Heart right ventricle (tissue), 16 donors: ENCODE data around the gene LGALS12. TPM values are rescaled to one million over a fixed set of nuclear protein-coding genes. Genes with fewer than 3 reads are reported as not detected.
A peak's percentile ranks its signal among the peaks of the same experiment; 100 is the strongest.

Experiments used
- ATAC-seq, 8 donors: fragments of 200-7000 bp; cut with Tn5 transposase; one replicate each; pipeline ENCODE4 v1.9.1; 2020; ENCODE audit warnings: mild to moderate bottlenecking in 8 of 8, moderate library complexity in 8 of 8, moderate number of reproducible peaks in 1 of 8
- DNase-seq, 2 donors: peaks; one replicate each; pipeline ENCODE4 v3.0.0-alpha.2; 2020
- H3K27ac ChIP-seq, 10 donors: fragments of 200-600 bp; sonication (generic) in 2 of 10; one replicate each; pipeline versions ENCODE4 v1.5.0 to v1.8.0; 2020 to 2022; ENCODE audit warnings: mild to moderate bottlenecking in 3 of 10
- H3K27me3 ChIP-seq, 7 donors: fragments of 200-600 bp; one replicate each; pipeline ENCODE4 v1.8.0; 2021 to 2022; ENCODE audit warnings: mild to moderate bottlenecking in 2 of 7
- H3K36me3 ChIP-seq, 9 donors: fragments of 200-600 bp; sonication (generic) in 1 of 9; one replicate each; pipeline versions ENCODE4 v1.5.0 to v1.8.0; 2020 to 2022; ENCODE audit warnings: mild to moderate bottlenecking in 2 of 9
- H3K4me1 ChIP-seq, 9 donors: fragments of 200-600 bp; sonication (generic) in 1 of 9; one replicate each; pipeline versions ENCODE4 v1.5.0 to v1.8.0; 2020 to 2022; ENCODE audit warnings: mild to moderate bottlenecking in 4 of 9
- H3K4me3 ChIP-seq, 10 donors: fragments of 200-600 bp; sonication (generic) in 2 of 10; one replicate each; pipeline versions ENCODE4 v1.5.0 to v1.8.0; 2020 to 2022; ENCODE audit warnings: mild to moderate bottlenecking in 7 of 10, moderate library complexity in 2 of 10
- H3K9me3 ChIP-seq, 11 donors: fragments of 200-600 bp in 10 of 11; sonication (generic) in 2 of 11; one replicate each; pipeline versions ENCODE4 v1.5.0 to v1.8.0; 2013 to 2022; ENCODE audit warnings: mild to moderate bottlenecking in 2 of 11, control low read depth in 1 of 11, moderate library complexity in 1 of 11
- CTCF ChIP-seq, 9 donors: fragments of 200-600 bp; sonication (generic) in 2 of 9; IDR thresholded peaks; one replicate each; pipeline versions ENCODE4 v1.5.0 to v1.8.0; 2021 to 2022; ENCODE audit warnings: antibody characterized with exemption in 9 of 9, mild to moderate bottlenecking in 5 of 9, moderate library complexity in 1 of 9
- WGBS, 2 donors: extraction: QIAGEN DNeasy Blood & Tissue Kit; methylation state at CpG; one replicate each; pipeline ENCODE4 v1.1.7; 2013; ENCODE audit warnings: inconsistent platforms in 1 of 2; 5-methylcytosine and 5-hydroxymethylcytosine counted together
- intact Hi-C, 10 donors: fragments of 100-400 bp; cut with DNase I; formaldehyde crosslinking; loops; one replicate each; pipeline versions ENCODE4 v1.11.1 to v1.14.2; 2022
- polyA plus RNA-seq, 2 donors: library from polyadenylated mRNA; stranded (reverse); fragments of 200-250 nt; gene quantifications; one replicate each; pipeline ENCODE4 v1.2.3, GENCODE V29; 2013
- total RNA-seq, 10 donors: library from RNA; stranded (reverse); fragmentation: NEBNext Ultra II Directional in 3 of 10; extraction: Animal tissue kit (Norgen Biotek cat#: 25700) in 3 of 10; gene quantifications; one replicate each; pipeline versions ENCODE4 v1.2.1 to v1.2.4, GENCODE V29; 2021 to 2023
- donor health status: Arrhythmogenic right ventricular cardiomyopathy.
- donor health status: ischemic (EF 13 %, LVEDD 7.1; RV severe dilation, severe dysfunction).
- donor health status: healthy with polysubstance abuse.
- donor health status: DM: no; HTN: yes; CAD: no.
- donor health status: DM: no; HTN: no; CAD: no.
- donor health status: ischemic (EF 25% LVEDD 6.9; RV normal size, moderate dysfunction).
- donor health status: ischemic (EF 25% LVEDD 5.7; RV mildly dilated, moderate dysfunction).
- donor health status: healthy.
- donor health status: DM: yes; HTN: yes; CAD: no.
- donor health status: Ischemic cardiomyopathy.
- donor health status: ischemic (EF 35%, LVEDD 5.7; RV mildly dilated, moderate dysfunction).
- donor health status: nonischemic (EF 11% LVEDD 7.7; RV severe dilation, severe dysfunction).
- donor health status: DM: yes; HTN: yes; CAD: no.
- donor health status: PGD.
- donor health status: ischemic (EF 29% LVEDD 5.4; RV normal size, mild dysfunction).
- donor health status: nonischemic (EF 23%, LVEDD 6.1; RV moderate dilation, normal function).

The LGALS12 gene
- total and polyA plus RNA-seq, 12 donors, result 0.61 to 6.9 (median 1.2) TPM; not detected in 3

GRCh38 chr11:63472372-63472771 lies 33.5 kb upstream of the LGALS12 start:
- TF ChIP-seq CTCF (IDR thresholded peaks at IDR 0.05), result no peak
- WGBS, 2 donors, result 83% methylated on average over 3 of the region's 3 CpGs
- Histone ChIP-seq H3K4me3 (no peak overlapping the region), H3K27ac (no peak overlapping the region), H3K9me3 (peaks cover 0 to 50% (median 8%) of the 10 kb centered on the region in 11 donors), H3K36me3 (no peaks in the 10 kb centered on the region), H3K4me1 (no peaks in the 10 kb centered on the region), H3K27me3 (no peaks in the 10 kb centered on the region)
- intact Hi-C loops, result loop anchor here in 1 of 10 donors (10.0 kb wide), 1 partner anchor 262 kb away; no protein-coding TSS in a partner anchor
- ATAC-seq (no peak), DNase-seq (no peak)

- intact Hi-C loops, result loop anchor here in 3 of 10 donors (5.0 to 10.0 kb wide), 3 partner anchors 161 to 261 kb away; no protein-coding TSS in a partner anchor
- no peak for TF ChIP-seq CTCF (IDR thresholded peaks at IDR 0.05)
- Histone ChIP-seq H3K36me3 (no peaks in the 10 kb centered on the region), H3K27me3 (no peaks in the 10 kb centered on the region), H3K9me3 (peaks cover 0 to 30% (median 8%) of the 10 kb centered on the region in 11 donors), H3K4me3 (no peak overlapping the region), H3K27ac (no peak overlapping the region), H3K4me1 (peaks cover 0 to 2% (median 0%) of the 10 kb centered on the region in 9 donors)
- ATAC-seq (no peak), DNase-seq (no peak)
Observed at GRCh38 chr11:63476618-63477017, 29.3 kb upstream of the LGALS12 start.

GRCh38 chr11:63478896-63479295 lies 27.0 kb upstream of the LGALS12 start:
- Histone ChIP-seq H3K9me3 (peaks cover 0 to 20% (median 8%) of the 10 kb centered on the region in 11 donors), H3K4me3 (no peak overlapping the region), H3K27me3 (no peaks in the 10 kb centered on the region), H3K4me1 (peaks cover 0 to 2% (median 0%) of the 10 kb centered on the region in 9 donors), H3K27ac (no peak overlapping the region), H3K36me3 (no peaks in the 10 kb centered on the region)
- ATAC-seq (peak; percentile 61 to 84 (median 80)), DNase-seq (peak in 1 of 2 donors; percentile 55)
- peak; percentile 77 to 93 (median 91) for TF ChIP-seq CTCF (IDR thresholded peaks at IDR 0.05)
- intact Hi-C loops, result loop anchor here in 9 of 10 donors (1.0 to 10.0 kb wide), 9 partner anchors 156 to 260 kb away; no protein-coding TSS in a partner anchor
- WGBS, 2 donors, result 15 to 19% methylated on average over 5 of the region's 5 CpGs

GRCh38 chr11:63480039-63480438 lies 25.8 kb upstream of the LGALS12 start:
- WGBS, 2 donors, result 78 to 87% methylated on average over 6 of the region's 6 CpGs
- intact Hi-C loops, result loop anchor here in 4 of 10 donors (5.0 to 10.0 kb wide), 5 partner anchors 65 to 265 kb away; no protein-coding TSS in a partner anchor
- Histone ChIP-seq H3K36me3 (no peaks in the 10 kb centered on the region), H3K4me1 (peaks cover 0 to 2% (median 0%) of the 10 kb centered on the region in 9 donors), H3K4me3 (no peak overlapping the region), H3K27me3 (no peaks in the 10 kb centered on the region), H3K27ac (no peak overlapping the region), H3K9me3 (peaks cover 0 to 28% (median 8%) of the 10 kb centered on the region in 11 donors)
- no peak for ATAC-seq
- no peak for TF ChIP-seq CTCF (IDR thresholded peaks at IDR 0.05)
- no peak for DNase-seq
